HFF-Myc (cell line): Measurements from ENCODE around the gene POLR1E.
"Not testable (repeated sequence)": the region's sequence is repeated elsewhere in the genome, so short reads cannot be mapped to it uniquely, and the experiment has no call there.

ENCODE experiments used
- DNase-seq: peaks from one replicate; pipeline ENCODE4 v3.0.0-alpha.2; 2011; ENCODE audit warnings: low read depth; ENCODE audit errors: extremely low read depth
- H3K4me3 ChIP-seq: replicated peaks from 2 replicates; pipeline ENCODE4 v1.5.1; 2011; ENCODE audit warnings: low read depth, mild to moderate bottlenecking, control low read depth, low read length
- TF ChIP-seq, protein P1 (sequence below): IDR thresholded peaks from 2 replicates; pipeline ENCODE4 v1.5.1; 2012; ENCODE audit warnings: mild to moderate bottlenecking, low read depth, low read length, control low read depth; ENCODE audit errors: missing control alignments

Gene POLR1E

DNA sequence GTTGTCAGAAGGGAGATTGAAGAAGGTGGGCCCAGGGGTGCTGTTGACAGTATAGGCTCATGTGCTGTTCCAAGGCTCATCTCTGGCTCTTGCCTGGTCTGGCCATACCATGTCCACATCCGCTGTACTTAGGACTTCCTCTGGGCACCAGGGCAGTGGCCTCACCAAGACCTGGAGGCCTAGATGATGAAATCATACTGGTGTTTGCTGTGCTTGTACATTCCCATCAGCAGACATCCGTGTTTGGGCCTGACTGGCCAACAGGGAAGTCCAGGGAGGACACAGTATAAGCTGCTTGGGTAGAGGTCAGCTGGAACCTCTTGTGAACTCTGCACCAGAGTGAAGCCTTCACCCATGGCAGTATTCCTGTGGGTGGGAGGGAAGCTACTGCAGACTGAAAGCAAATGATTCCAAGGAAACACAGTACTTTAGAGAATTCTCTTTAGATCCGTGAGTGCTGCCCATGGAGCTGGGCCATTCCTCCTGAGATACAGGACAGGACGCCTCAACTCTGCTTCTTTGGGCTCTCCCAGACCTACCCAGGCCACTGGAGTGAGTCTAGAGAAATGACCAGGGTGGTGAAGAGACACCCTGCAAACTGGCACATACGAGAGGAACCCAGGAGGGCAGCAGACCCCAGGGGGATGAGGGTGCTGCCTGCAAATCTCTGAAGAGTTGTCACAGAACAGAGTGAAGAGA lies 22.5 kb downstream of the POLR1E start:
- TF ChIP-seq, protein P1, sequence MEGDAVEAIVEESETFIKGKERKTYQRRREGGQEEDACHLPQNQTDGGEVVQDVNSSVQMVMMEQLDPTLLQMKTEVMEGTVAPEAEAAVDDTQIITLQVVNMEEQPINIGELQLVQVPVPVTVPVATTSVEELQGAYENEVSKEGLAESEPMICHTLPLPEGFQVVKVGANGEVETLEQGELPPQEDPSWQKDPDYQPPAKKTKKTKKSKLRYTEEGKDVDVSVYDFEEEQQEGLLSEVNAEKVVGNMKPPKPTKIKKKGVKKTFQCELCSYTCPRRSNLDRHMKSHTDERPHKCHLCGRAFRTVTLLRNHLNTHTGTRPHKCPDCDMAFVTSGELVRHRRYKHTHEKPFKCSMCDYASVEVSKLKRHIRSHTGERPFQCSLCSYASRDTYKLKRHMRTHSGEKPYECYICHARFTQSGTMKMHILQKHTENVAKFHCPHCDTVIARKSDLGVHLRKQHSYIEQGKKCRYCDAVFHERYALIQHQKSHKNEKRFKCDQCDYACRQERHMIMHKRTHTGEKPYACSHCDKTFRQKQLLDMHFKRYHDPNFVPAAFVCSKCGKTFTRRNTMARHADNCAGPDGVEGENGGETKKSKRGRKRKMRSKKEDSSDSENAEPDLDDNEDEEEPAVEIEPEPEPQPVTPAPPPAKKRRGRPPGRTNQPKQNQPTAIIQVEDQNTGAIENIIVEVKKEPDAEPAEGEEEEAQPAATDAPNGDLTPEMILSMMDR: no peak
- H3K4me3 ChIP-seq: no peak overlapping the region
- DNase-seq: no peak

DNA sequence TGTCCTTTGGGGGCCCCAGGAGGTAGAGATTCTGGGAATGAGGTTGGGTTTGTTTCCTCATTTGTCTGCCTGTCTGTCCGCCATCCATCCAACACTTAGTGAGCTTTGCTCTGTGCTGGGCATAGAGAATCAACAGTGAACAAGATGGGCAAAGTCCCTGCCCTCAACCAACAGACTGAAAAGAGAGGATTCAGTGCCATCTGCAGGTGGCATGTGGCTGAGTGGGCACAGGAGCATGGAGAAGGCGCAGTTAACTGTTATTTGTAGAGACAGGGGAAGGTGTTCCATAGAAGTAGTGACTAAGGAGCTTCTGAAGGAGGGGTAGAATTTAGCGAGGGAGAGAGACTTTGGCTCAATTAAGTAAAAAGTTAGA lies 23.1 kb downstream of the POLR1E start:
- H3K4me3 ChIP-seq: no peak overlapping the region
- TF ChIP-seq, protein P1: no peak
- no peak for DNase-seq

DNA sequence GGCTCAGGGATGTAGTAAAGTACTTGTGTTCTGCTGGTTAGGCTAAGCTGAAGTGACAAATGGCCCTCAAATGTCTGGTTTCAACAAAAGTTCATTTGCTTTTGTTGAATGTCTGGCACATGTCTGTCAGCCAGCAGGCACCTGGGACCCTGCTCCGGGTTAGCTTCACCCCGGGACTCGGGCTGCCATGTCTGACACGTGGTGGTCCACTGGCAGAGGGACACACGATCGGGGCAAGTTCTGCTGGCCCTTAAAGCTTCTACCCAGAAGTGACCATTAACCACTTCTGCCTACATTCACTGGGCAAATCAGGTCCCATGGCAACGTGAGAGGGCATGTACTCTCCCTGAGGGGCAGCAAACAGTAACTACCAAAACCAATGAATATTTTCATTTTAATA lies 23.8 kb downstream of the POLR1E start:
- TF ChIP-seq, protein P1: no peak
- no peak for DNase-seq
- no peak overlapping the region for H3K4me3 ChIP-seq

DNA sequence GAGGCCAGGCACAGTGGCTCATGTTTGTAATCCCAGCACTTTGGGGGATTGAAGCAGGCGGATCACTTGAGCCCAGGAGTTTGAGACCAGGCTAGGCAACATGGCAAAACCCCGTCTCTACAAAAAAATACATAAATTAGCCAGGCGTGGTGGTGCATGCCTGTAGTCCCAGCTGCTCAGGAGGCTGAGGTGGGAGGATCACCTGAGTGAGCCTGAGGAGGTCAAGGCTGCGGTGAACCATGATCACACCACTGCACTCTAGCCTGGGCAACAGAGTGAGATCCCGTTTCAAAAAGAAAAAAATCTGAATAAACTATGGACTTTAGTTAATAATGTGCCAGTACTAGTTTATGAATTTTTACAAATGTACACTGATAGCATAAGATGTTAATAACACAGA lies 24.3 kb downstream of the POLR1E start:
- not testable (repeated sequence) for H3K4me3 ChIP-seq, DNase-seq

DNA sequence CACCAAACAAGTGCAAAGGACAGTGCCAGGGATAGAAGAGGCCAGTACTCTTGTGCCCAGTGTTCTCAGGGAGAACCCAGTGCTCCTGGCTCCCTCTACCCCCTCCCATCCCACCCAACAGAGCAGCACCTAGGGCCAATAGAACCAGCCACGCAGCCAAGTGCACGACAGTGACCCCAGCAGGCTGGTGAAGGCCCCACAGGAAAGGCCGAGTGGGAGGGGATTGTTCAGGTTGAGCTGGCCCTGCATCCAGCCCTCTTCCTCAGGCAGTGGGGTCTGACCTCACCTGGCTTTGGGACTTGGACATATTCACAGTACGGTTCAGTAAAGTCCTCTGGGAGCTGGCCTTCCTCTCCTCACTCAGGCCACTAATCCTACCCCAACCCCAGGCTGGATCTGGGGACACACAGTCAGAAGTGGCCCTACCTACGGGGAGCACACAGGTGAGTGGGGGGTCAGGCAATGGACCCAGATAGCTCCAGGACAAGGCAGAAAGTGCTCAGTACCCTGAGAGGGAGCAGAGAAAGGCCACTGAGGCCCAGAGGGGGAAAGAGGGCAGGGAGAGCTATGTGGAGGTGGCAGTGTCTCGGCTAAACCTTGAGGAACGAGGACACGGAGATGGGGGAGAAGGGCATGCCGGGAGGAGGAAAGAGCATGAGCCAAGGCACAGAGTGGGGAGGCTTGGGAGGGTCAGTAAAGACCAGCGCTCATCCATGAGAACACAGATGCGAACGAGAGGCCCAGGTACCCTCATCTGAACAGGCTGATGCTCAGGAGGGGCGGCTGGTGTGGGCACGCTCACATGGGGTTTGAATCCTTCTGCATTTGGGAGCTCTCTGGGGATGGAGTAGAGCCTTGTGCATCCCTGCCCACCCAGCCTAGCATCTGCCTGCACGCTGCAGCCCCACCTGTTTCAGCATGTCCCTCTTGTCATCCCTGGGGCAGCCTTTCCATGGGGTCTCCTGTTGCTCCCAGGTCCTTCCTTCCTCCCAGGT lies 25.6 kb downstream of the POLR1E start:
- TF ChIP-seq, protein P1: peak; percentile 18
- H3K4me3 ChIP-seq: no peak overlapping the region
- DNase-seq: no peak

DNA sequence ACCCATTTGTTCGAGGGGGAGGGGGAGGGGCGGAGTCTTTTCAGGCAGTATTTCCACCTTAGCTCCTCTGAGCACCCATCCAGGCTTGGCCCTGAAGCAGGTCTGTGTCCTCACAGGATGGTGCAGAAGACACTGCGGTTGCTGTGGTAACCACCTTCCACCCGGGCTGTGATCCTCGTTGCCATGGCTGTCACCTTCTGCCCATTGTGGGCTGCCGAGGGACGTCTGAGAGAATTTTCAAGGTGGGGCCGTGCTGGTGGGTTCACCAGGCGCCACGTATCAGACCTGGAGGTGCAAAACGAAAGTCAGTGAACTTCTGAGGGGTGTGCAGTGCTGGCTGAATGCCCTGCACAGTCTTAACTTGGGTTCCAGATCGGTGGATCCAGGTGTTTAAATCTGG lies 26.7 kb downstream of the POLR1E start:
- DNase-seq: no peak
- H3K4me3 ChIP-seq: no peak overlapping the region
- TF ChIP-seq, protein P1: no peak

DNA sequence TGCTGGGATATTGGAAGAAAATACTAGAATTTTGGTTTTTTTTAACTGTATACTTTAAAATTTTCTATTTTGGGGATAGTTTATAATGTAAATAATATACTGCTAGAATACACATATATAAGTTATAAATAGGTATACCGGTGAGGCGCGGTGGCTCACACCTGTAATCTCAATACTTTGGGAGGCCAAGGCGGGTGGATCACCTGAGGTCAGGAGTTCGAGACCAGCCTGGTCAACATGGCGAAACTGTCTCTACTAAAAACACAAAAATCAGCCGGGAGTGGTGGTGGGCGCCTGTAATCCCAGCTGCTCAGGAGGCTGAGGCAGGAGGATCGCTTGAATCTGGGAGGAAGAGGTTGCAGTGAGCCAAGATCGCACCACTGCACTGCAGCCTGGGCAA lies 28.7 kb downstream of the POLR1E start:
- not testable (repeated sequence) for DNase-seq, H3K4me3 ChIP-seq
